Stimulated activated CD4-positive, alpha-beta T cell treated with anti-CD3 and anti-CD28 coated beads, TNF-alpha, amount 100 ng/mL, for 1 hour (primary cell): ENCODE data around the gene WWOX.

ENCODE experiments used
- DNase-seq, 3 donors: peaks; one replicate each; pipeline ENCODE4 v3.0.0-alpha.2; 2020; ENCODE audit warnings: low read depth in 3 of 3, low spot score in 1 of 3

Gene WWOX

DNA sequence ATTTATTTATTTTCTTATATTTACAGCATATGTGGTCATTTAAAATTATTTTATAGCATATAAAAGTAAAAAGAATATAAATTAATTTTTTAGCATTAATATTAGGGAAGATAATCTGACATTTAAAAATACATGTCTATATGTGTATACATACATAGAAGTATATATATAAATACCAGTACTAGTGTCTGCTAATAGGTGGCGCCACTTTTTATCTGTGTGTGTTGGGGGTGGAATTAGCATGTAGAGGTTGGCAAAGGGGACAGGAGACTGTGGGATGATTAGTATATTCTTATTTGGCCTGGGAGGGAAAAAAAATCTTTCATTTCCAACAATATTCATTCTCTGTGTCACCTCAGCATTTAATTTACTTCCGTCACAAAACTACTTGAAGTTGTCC is 359.1 kb downstream of the WWOX start:
- DNase-seq, result no peak

- DNase-seq, result no peak
Observed at GRCh38 chr16:78460428-78460827, 361.0 kb downstream of the WWOX start.

- DNase-seq, result no peak
Observed at GRCh38 chr16:78461087-78461486, 361.6 kb downstream of the WWOX start.

GRCh38 chr16:78461496-78462287 is 362.2 kb downstream of the WWOX start:
- no peak for DNase-seq

GRCh38 chr16:78462288-78463208 is 363.1 kb downstream of the WWOX start:
- no peak for DNase-seq

DNA sequence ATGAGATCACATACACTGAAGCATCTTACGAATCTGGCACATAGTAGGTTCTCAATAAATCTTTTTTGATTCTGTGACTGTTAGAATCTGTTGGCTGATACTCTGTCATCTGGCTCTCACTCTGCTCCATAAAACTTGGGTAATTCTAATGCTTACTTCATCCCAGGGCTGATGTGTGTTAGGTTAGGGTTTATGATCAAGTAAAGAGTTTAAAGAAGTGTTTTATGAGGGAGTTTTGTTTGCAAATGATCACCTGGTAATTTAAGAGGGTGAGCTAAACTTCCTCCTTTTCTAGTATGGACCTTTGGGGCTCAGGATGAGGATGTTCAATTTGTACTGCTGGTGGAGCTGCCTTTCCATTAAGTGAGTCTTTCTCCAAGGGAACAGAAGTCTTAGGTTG is 364.1 kb downstream of the WWOX start:
- DNase-seq, result no peak

DNA sequence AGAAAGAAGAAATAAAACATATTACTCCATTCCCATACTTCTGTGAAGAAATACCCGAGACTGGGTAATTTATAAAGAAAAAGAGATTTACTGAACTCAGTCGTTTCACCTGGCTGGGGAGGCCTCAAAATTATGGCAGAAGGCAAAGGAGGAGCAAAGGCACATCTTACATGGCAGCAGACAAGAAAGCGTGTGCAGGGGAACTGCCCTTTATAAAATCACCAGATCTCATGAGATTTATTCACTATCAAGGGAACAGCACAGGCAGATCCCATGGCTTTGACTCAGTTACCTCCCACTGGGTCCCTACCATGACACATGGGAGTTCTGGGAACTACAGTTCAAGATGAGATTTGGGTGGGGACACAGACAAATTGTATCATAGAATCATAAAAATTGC is 365.4 kb downstream of the WWOX start:
- DNase-seq, result no peak

DNA sequence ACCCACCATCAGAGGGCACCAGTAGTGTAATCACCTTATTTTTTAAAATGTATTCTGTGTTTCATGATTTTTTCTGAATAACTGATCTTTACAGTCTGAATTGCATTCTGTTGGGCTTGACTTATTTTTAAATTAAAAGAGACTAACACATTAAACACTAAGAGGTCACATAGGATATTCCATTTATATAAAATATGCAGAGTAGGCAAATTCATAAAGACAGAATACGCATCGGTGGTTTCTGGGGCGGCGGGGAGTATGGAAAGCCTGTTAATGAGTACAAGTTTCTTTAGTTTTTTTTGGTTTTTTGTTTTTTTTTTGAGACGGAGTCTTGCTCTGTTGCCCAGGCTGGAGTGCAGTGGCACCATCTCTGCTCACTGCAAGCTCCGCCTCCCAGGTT is 366.3 kb downstream of the WWOX start:
- DNase-seq, result no peak

- no peak for DNase-seq
Observed at GRCh38 chr16:78469787-78470186, 370.3 kb downstream of the WWOX start.

GRCh38 chr16:78473031-78473699 is 373.7 kb downstream of the WWOX start:
- no peak for DNase-seq

DNA sequence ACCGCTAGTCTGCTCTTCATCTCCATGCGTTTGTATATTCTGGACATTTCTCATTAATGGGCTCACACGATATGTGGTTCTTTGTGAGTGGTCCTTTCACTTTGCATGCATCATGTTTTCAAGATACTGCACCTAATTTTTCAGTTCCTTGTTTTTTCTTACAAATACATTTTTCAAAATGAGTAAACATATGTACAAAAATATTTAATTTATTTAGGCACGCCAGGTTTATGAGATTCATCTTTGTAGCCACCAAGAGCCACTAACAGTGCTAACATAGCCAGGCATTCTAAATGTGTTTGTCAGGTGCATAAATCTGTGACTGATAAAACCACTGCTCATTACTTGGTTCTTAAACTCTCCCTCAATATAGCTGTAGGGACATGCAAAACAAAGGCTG is 375.3 kb downstream of the WWOX start:
- DNase-seq, result no peak

DNA sequence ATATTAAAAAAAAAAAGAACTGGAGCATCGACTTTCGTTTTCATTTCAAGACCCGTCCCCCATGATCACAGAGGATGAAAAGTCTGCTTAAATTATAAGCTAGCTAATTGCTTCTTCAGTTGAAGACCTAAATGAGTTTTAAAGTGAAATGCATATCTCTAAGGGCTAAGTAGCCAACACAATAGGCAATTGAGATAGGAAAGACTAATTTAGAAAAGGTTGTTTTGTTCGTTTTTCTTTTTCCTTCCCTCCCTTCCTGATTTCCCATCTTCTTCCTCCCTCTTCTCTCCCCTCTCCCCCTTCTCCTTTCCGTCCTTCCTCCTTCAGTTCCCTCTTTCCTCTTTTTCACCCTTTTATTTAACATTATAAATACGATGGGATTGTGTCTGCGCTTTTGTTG is 377.2 kb downstream of the WWOX start:
- no peak for DNase-seq

DNA sequence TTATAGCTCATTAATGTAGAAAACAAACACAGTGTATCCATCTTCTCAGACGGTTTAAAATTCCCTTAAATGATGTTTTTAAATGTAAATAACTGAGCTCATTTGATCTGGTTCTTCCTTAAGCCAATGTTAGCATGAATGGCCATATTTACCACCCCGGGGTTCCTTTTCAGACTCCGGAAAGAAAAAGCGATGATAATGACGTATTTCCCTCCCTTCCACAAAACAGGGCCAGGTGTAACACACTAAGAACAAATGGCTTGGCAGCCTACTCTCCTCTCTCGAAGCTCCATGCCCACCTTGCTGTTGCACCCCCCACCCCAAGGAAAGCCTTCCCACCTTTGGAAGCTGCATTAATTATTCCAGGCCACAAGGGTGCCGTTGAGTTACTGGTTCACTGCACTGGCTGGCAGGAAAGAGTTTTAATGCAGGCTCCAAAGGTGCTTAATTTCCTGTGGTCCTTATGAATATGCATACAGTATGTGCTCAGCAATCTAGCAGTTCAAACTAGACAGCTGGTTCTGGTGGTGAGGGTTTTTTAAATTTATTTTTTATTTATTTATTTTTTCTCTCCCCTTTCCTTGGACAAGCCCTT is 378.9 kb downstream of the WWOX start:
- DNase-seq, result no peak

DNA sequence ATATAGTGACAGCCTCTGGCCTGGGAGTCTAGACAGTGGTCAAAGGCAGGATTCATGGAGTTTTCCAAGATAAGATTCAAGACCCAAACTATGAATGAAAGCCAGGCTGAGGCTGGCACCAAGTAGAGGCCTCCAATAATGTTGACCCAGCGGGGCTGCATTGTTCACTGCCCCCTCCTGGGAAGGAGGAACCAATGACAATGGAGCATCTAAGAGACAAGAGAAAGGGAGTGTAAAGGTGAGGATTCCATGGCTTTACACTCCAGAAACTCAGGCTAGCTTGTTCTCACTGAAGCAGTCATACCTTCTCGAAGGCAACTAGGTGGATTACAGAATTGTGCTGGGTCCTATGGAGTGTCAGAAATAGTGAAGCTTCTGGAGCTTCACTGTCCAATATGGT is 380.3 kb downstream of the WWOX start:
- no peak for DNase-seq

DNA sequence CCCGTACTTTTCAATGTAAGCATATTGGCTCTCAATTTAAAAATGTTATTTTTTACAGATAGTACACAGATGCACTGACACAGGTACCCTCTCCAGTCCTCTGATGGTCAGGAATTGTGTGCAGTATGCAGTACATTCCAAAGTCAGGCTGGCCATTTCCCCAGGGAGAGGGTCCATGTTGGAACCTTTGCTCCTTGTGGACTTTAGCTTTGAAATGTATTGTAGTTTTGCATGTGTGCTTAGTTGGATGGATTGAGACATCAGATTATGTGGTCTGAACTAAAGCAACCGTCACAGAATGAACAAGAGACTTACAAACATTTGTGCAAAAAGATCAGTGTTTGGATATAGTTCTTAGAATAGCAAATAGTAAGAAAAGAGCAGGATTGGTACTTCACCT is 381.1 kb downstream of the WWOX start:
- DNase-seq, result no peak

DNA sequence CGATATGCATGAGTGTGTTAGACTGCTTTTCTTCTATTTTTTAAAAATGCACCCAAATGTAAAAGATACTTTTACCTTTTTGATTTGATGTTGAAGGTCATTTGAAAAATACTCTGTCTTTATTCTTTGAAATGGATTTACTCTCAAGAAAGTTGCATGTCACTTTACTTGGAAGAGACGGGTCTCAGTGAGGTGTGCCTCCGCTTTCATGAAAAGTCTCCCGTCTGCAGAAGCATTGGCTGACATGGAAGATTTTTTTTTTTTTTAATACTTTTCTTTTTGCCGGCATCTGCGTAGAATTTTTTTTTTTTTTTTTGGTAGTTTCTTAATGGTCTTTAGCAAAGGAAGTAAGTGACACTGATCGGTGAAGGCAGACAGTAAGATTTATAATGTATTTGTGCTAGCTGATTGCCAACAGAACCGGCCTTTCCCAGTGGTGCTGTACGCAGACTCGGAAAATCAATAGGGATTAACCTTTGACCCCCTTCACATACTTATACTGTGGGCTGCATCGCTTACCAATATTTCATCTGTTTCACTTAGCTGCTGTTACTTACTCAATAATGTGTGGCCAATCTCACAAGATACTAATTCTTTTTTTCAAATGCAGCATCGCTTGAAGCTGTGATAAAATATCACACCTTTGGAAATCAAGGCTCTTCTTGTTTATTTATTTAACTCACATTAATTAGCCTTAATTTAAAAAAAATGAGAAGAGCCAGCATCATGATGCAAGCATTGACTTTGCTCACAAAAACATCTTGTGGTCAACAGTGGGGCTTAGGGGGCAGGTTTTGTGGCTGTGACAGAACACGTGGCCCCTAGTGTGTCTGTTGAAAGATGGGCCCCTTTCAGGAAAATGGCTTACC is 383.9 kb downstream of the WWOX start:
- no peak for DNase-seq

DNA sequence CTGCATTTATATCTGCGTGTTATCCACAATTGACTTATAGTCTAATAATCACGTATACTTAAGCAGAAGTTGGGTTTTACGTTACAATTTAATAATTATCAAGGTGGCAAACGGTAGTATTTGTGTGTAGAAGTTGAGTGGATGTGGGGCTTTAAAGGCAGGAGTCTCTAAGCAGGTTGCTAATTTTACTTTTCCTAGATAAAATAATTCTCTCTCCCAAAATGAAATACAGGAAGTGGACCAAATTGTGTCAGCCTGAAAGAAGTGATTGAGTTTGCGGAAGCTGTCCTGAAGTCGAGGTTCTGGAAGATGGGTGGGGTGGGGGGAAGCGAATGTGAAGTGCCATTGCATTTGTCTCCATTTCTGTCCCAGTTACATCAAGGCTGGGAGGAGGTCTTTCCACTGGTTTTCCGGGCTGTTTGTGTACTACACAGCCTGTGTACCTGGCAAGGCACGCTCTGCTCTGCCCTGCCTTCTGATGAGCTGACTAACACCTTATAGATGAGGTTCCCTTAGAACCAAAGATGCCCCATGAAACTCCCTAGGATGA is 385.1 kb downstream of the WWOX start:
- DNase-seq, result no peak

DNA sequence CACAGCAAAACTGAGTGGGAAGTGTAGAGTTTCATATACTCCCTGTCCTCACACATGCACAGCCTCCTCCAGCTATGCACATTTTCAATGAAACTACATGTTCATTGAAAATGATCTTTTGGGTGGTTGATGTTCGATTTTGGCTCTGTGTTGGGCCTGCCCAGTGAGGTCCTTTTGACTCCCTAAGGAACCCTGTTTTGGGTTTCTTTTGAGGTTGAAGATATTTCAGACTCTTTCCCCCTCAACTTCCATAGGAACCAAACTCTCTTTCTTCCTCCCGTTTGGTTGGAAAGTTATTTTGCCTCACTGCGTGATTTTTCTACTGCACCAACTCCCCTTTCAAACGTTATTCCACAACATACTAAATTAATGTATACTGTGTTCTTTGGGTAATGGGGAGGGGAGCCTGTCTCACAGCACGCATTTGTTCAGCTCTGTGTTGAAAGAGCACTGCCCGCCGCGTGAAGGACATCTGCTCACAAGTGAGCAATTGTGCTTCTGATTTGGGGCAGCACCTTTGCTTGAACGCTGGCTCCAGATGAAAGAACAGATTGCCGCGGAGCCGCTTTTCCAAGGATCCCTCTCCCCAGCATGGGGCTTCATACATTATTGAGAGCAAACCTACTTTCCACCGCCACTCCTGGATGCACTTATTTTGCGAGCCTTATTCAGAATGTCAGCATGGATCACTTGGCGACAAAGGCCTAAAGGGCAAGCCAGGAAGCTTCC is 385.9 kb downstream of the WWOX start:
- DNase-seq, result no peak

- no peak for DNase-seq
Observed at GRCh38 chr16:78485917-78486257, 386.4 kb downstream of the WWOX start.

GRCh38 chr16:78487471-78487870 is 388.0 kb downstream of the WWOX start:
- DNase-seq, result no peak
